SU-DHL-6 (cell line): ENCODE measurements around the gene ATP8A1.

Experiments used
- EZH2phosphoT487 ChIP-seq: fragments of 200-600 bp; sonication (generic), shearing (Covaris generic); conservative IDR thresholded peaks from 2 replicates; pipeline ENCODE4 v1.6.1; 2018; ENCODE audit warnings: mild to moderate bottlenecking, antibody characterized with exemption, low read length, moderate library complexity, mixed read lengths
- TF ChIP-seq, protein P1 (sequence below): fragments of 200-600 bp; sonication (generic); IDR thresholded peaks from one replicate; pipeline ENCODE4 v1.5.1; 2017; ENCODE audit warnings: antibody characterized with exemption, mild to moderate bottlenecking, low read length, moderate library complexity; ENCODE audit not compliant: insufficient read depth, poor library complexity, severe bottlenecking

DNA sequence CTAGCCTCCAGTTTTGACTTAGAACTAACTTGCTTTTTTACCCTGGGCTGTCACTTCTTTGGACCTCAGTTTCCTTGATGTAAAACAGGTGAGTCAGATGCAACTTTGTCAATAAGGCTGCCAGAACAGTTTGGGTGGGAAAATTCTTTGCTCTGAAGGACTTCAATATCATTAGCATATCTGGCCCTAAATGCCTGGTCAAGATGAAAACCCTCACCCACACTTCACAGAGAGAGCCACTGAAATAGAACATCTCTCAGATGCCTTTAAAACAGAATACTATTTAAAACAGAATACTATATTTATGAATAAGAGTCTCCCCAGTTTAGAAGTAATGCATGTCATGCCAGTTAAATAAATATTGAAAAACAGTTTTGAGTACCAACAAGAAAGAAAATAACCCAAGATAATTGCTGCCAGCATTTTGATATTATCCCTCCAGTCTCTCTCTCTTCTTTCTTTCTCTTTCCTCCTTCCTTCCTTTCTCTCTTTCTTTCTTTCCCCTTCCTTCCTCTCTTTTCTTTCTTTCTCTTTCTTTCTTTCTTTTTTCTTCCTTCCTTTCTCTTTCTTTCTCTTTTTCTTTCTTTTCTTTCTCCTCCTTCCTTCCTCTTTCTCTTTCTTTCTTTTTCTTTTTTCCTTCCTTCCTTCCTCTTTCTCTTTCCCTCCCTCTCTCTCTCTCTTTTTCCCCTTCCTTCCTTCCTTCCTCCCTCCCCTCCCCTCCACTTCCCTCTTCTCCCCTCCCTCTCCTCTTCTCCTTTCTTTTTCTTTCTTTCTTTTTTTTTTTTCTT, 292.4 kb downstream of the ATP8A1 start:
- TF ChIP-seq, protein P1, sequence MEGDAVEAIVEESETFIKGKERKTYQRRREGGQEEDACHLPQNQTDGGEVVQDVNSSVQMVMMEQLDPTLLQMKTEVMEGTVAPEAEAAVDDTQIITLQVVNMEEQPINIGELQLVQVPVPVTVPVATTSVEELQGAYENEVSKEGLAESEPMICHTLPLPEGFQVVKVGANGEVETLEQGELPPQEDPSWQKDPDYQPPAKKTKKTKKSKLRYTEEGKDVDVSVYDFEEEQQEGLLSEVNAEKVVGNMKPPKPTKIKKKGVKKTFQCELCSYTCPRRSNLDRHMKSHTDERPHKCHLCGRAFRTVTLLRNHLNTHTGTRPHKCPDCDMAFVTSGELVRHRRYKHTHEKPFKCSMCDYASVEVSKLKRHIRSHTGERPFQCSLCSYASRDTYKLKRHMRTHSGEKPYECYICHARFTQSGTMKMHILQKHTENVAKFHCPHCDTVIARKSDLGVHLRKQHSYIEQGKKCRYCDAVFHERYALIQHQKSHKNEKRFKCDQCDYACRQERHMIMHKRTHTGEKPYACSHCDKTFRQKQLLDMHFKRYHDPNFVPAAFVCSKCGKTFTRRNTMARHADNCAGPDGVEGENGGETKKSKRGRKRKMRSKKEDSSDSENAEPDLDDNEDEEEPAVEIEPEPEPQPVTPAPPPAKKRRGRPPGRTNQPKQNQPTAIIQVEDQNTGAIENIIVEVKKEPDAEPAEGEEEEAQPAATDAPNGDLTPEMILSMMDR, result no peak
- no peak for TF ChIP-seq EZH2phosphoT487
